WERI-Rb-1 (cell line): ENCODE measurements around the gene MYO1A.

Source experiments
- DNase-seq: peaks from one replicate; pipeline ENCODE4 v3.0.0-alpha.2; 2020
- H3K27ac ChIP-seq: fragments of 250-450 bp; sonication (Bioruptor Pico); 2 replicates; pipeline ENCODE4 v1.5.1; 2020; ENCODE audit warnings: mild to moderate bottlenecking, moderate library complexity
- H3K27me3 ChIP-seq: fragments of 250-450 bp; sonication (Bioruptor Pico); 2 replicates; pipeline ENCODE4 v1.5.1; 2021; ENCODE audit warnings: mild to moderate bottlenecking, low read depth, moderate library complexity; ENCODE audit not compliant: insufficient read depth, severe bottlenecking
- H3K36me3 ChIP-seq: fragments of 250-450 bp; sonication (Bioruptor Pico); 2 replicates; pipeline ENCODE4 v1.5.1; 2020; ENCODE audit warnings: mild to moderate bottlenecking, moderate library complexity
- H3K4me3 ChIP-seq: 2 replicates; pipeline ENCODE4 v1.5.1; 2011; ENCODE audit warnings: low read depth, mild to moderate bottlenecking, control low read depth, low read length
- H3K9me3 ChIP-seq: fragments of 250-450 bp; sonication (Bioruptor Pico); 2 replicates; pipeline ENCODE4 v1.5.1; 2021; ENCODE audit warnings: mild to moderate bottlenecking, moderate library complexity; ENCODE audit not compliant: severe bottlenecking
- TF ChIP-seq, protein P1 (sequence below): IDR thresholded peaks from 2 replicates; pipeline ENCODE4 v1.5.1; 2011; ENCODE audit warnings: low read depth, mild to moderate bottlenecking, control low read depth, inconsistent platforms, low read length

MYO1A gene

DNA sequence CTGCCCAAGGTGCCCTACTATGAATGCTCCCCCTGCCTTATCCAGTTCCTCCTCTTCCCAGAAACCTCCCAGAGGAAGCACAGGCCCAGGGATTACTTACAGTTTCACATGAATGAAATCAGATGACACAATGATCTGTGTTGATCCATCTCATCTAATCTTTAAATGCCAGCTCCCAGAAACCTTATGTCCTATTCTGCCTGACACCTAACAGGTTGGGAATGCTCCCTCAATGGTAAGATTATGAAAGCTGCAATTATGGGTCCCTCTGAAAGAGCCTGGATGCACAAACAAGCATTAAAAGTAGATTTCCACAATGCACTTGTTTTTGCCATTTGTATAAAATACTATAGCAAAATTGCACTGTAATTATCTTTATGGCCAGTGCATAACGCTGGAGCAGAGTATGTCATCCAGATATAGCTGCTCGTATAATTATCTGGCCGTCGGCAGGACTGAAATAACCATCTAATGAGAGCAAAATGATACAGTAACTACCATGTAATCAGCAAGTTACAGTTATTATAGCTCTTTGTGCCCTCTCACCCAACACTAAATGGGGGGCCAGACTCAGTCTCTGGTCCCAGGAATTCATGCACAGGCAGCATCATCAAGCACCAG lies 39.2 kb downstream of the MYO1A start:
- DNase-seq: peak; percentile 30
- Histone ChIP-seq H3K36me3 (no peaks in the 10 kb centered on the region), H3K9me3 (no peaks in the 10 kb centered on the region), H3K27ac (no peak overlapping the region), H3K4me3 (no peak overlapping the region), H3K27me3 (no peaks in the 10 kb centered on the region)
- TF ChIP-seq, protein P1, sequence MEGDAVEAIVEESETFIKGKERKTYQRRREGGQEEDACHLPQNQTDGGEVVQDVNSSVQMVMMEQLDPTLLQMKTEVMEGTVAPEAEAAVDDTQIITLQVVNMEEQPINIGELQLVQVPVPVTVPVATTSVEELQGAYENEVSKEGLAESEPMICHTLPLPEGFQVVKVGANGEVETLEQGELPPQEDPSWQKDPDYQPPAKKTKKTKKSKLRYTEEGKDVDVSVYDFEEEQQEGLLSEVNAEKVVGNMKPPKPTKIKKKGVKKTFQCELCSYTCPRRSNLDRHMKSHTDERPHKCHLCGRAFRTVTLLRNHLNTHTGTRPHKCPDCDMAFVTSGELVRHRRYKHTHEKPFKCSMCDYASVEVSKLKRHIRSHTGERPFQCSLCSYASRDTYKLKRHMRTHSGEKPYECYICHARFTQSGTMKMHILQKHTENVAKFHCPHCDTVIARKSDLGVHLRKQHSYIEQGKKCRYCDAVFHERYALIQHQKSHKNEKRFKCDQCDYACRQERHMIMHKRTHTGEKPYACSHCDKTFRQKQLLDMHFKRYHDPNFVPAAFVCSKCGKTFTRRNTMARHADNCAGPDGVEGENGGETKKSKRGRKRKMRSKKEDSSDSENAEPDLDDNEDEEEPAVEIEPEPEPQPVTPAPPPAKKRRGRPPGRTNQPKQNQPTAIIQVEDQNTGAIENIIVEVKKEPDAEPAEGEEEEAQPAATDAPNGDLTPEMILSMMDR: no peak

DNA sequence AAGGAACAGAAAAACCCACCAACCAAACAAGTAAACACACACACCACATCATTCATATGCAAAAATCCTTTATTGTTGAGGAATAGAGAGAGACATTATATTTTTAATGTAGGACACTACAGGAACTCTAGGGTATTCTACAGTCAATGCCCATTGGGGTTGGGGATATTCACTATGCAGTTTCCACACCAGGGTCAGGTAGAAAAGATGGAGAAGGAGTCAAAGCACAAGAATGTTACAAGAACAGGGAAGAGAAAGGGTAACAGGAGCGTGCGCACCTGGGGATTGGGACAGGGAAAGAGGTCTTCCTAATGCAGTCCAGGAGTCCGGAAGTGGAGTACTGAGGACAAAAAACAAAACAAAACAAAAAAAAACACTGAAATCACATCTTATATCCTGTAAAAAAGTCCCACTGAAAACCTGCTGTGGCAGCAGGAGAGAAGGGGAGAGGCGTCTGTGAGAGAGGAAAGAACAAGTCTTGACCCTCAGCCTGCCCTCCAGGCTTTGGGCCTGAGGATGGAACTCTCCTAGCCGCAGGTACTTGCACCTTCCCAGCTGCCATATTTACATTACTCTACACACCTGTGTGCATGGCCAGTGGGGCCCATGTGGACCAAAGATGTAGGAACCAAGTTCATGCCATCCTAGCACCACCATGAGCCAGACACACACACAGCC lies 39.8 kb downstream of the MYO1A start:
- DNase-seq: no peak
- no peak overlapping the region for H3K4me3 ChIP-seq
- TF ChIP-seq, protein P1: no peak

DNA sequence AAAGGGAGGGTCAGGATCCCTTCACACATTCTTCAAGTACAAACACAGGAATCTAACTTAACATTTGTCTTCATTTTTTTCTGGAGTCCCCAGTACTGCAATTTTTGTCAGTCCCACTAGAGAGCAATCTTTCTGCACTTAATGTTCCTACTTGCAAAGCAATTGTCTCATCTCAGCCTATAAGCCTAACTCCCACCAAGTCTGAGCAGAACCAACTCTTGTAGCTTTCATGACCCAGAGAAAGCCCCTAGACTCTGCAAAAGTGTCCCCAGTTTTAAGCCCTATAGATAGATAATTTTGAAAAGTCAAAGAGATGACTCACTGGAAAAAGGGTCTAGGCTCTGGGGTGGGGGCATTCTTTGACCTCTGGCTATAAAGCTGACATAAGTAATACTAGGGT lies 41.8 kb downstream of the MYO1A start:
- Histone ChIP-seq H3K27ac (no peak overlapping the region), H3K4me3 (no peak overlapping the region), H3K36me3 (peaks cover 17% of the 10 kb centered on the region), H3K27me3 (no peaks in the 10 kb centered on the region), H3K9me3 (no peaks in the 10 kb centered on the region)
- no peak for DNase-seq
- TF ChIP-seq, protein P1: peak; percentile 65

More for the DNA sequence above, 39.8 kb downstream of the MYO1A start:
- no peak overlapping the region for H3K27ac ChIP-seq
- H3K9me3 ChIP-seq: no peaks in the 10 kb centered on the region
- H3K27me3 ChIP-seq: no peaks in the 10 kb centered on the region
- no peaks in the 10 kb centered on the region for H3K36me3 ChIP-seq

DNA sequence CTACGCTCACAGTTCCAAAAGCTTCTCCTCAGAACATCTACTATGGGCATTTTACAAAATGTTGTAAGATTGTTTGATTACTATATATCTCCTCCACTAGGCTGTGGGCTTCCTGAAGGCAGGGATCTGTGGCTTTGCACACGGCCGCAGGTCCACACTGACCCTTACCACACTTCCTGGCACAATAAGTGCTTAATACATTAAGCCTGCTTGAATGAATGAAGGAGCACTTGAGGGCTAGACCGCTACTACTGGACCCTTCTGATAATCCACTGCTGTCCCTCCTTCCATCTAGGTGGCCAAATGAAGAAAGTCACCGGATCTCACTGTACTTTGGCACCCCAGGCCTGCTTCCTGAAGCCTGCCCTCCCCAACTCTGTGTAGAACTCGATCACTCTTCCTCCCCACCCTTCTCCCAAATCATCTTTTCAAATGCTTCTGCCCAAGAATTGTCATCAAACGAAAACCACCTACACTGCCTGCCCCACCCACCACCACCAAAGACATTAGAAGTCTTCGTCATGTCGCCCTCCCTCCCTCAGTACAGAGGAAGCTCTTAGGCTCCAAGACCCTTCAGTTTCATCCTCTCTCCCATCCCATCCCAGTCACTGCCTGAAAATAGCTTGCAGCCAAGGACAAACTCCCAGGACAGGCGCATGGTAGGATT lies 43.0 kb downstream of the MYO1A start:
- H3K27me3 ChIP-seq: no peaks in the 10 kb centered on the region
- H3K27ac ChIP-seq: no peak overlapping the region
- H3K4me3 ChIP-seq: peak overlapping the region; percentile 24; the same call in 1 of the 2 replicates
- TF ChIP-seq, protein P1: no peak
- no peaks in the 10 kb centered on the region for H3K9me3 ChIP-seq
- no peak for DNase-seq
- H3K36me3 ChIP-seq: peaks cover 29% of the 10 kb centered on the region

DNA sequence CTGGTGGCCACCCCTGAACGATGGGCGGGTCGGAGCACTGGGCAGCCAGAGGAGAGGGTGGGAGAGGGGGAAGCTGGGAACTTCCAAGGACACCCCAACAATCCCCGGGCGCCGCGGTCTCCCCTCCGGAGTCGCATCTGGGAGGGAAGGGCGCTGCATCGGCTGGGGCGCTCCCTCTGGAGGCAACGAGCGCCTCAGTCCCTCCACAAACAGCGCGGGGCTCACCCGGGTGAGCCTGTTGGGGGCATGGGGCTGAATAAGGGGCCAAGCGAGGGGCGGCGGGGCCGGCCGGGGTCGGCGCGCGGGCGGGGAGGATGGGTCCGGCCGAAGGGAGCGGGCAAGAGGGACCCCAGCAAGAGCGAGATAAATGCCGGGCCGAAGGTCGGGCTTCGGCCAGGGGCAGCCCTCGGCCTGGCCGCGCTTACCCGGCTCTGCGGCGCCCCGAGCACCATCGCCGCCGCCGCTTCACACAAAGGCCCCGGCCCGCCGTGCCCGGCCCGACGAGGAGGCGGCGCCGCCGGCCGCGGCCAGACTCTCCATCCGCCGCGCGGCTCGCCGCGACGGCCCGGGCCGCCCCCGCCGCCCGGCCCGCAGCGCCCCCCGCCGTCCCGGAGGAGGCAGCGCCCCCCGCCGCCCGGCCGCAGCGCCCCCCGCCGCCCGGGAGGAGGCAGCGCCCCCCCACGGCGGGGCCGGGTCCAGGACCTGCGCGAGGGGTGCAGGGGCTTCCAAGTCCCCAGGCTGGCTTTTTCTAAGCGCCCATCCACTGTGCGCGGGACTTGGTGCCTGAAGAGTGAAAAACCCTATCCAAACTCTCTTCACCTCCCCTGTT lies 43.7 kb downstream of the MYO1A start, which contains the start of gene ZBTB39:
Gene ZBTB39 (minus strand): TSS at position 567 of the 829 bp plus-strand sequence. CDS start 1,629 bp downstream, outside the sequence.
- Histone ChIP-seq H3K27me3 (no peaks in the 10 kb centered on the region), H3K4me3 (peak within 1 kb of the TSS; percentile 75), H3K27ac (peak within 1 kb of the TSS; percentile 81), H3K9me3 (no peaks in the 10 kb centered on the region), H3K36me3 (peaks cover 37% of the 10 kb centered on the region)
- DNase-seq: peak; percentile 50
- TF ChIP-seq, protein P1: peak; percentile 69
